Epithelial cell of alveolus of lung (primary cell): Measurements from ENCODE around the gene ANGPTL5. TPM values are rescaled to one million over a fixed set of nuclear protein-coding genes. Genes with fewer than 3 reads are reported as not detected.

Experiments
- total RNA-seq: library from RNA; depleted of rRNA; stranded (reverse); fragments of >200 nt; gene quantifications from 2 replicates; pipeline ENCODE4 v1.2.1, GENCODE V29; 2015

ANGPTL5 gene
- not detected in 2 replicates for total RNA-seq

DNA sequence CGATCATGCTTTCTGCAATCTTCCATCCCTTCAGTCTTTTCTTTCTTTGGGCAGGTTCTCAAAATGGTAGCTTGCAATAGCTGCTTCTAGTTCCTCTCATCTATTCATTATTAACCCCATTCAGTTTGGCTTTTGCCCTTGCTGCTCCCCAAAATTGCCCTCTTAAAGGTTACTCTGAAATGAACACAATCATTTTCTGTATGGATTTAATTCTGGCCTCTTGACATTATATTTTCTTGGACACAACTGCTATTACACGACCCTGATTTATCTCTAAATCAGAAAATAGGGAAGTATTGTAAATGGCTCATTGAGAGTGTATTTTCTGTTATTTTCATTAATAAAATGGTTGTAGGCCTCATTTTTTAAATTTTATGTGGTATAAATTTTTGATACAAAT is at the start of gene ANGPTL5:
Gene ANGPTL5 (minus strand): TSS at position 101 of the 400 bp plus-strand sequence. CDS start 8,613 bp downstream, outside the sequence.

DNA sequence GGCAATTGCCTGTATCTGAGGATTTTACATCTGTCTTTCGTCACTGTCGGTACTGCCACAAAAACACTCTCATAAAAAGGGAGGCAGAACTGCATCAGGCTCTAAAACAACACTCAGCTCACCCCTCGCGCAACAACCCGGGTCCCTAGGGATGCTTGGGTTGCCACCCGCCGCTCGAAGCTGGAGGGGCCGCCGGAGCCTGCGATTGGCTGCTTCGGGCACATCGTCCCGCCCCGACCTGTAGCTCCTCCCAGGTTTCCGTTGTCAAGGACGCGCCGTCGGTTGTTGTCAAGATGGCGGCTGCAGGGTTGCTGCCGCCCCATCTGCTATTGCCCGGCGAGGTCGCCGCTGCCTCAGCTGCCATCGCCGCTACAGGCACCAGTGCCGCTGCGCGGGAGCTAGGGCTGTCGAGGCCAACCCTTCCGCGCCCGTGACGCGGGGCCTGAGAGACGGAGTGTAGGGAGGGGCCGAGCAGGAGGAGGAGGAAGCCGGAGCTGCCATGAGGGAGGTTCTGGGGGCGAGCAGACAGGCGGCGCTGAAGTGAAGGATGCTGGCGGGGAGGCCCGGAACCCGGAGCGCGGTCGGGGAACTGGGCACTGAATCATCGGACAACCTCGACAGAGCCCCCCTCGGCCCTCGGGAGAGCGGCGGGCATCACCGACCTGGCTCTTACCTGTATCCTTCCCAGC is 1.4 kb downstream of the ANGPTL5 start, which contains the start of gene CEP126:
Gene CEP126 (plus strand): TSS at position 273 of the 689 bp plus-strand sequence. CDS start 275 bp downstream, at position 548.

Other genes starting within 250 kb of the ANGPTL5 start
- 1.2 and 2.8 TPM in 2 replicates for gene CEP126, start 1.5 kb downstream of the ANGPTL5 start, total RNA-seq
- 5.0 and 16.8 TPM in 2 replicates for gene CFAP300, start 130.9 kb upstream of the ANGPTL5 start, total RNA-seq
- 112 and 193 TPM in 2 replicates for gene YAP1, start 193.9 kb upstream of the ANGPTL5 start, total RNA-seq